HS-27A (cell line): ENCODE measurements around the gene PPP1CA.
"Not testable (repeated sequence)": the region's sequence is repeated elsewhere in the genome, so short reads cannot be mapped to it uniquely, and the experiment has no call there.

Source experiments
- DNase-seq: peaks from one replicate; pipeline ENCODE4 v3.0.0-alpha.2; 2012; ENCODE audit warnings: low read depth, missing footprints

PPP1CA gene

DNA sequence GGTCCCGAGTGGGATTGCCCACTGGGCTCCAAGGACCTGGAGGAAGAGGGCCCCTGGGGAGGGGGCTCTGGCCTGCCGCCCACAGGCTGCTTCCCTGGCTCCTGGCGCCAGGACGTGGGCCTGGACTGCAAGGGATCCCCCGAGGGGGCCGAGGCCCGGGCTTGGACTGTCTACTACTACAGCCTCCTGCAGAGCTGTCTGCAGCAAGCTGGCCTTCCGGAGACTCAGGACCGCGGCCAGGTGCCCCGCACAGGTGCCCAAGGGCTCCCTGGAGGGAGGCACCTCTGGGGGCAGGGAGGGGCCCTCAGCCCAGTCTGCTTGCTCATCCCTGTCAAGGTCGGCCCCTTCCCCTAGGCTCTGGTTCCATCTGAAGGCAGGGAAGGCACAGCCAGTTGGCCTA is 15.8 kb upstream of the PPP1CA start:
- no peak for DNase-seq

DNA sequence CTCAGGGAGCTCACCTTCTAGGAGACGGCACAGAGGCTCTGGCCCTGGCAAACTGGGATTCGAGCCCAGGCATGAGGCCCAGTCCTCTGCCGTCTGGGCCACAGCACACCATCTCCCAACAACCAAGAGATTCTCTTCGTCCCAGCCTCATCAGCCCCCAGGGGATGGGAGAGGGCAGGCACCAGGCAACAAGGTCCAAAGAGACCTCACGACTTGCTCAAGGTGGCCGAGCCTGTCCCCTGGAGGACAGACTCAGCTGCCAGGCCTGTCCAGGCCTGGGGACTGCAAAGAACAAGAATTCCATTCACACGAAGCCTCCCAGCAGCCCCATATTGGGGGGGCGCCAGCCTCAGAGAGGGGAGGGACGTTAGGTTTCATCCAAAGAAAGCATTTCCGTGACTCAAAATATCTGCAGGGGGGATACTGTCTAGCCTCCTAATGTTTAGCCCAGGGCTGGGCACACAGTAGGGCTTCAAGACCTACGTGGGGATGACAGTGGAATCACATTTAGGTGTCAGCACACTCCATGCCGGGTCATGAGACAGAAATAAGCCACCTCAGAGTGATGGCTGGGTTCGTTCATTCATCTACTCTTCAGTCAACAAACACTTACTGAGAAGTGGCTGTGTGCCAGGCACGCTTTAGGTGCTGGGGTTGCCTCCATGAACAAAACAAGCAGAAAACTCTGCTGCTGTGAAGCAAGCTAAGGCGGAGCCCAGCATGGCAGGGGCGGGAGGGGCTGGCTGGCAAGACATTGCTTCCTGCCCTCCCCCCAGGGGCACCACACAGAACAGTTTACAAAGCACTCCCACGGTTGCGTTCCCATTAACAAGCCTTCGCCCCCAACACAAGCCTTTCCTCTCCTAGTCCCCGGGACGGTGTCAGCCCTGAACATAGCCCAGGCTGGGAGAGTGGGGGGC is 15.0 kb upstream of the PPP1CA start:
- no peak for DNase-seq

DNA sequence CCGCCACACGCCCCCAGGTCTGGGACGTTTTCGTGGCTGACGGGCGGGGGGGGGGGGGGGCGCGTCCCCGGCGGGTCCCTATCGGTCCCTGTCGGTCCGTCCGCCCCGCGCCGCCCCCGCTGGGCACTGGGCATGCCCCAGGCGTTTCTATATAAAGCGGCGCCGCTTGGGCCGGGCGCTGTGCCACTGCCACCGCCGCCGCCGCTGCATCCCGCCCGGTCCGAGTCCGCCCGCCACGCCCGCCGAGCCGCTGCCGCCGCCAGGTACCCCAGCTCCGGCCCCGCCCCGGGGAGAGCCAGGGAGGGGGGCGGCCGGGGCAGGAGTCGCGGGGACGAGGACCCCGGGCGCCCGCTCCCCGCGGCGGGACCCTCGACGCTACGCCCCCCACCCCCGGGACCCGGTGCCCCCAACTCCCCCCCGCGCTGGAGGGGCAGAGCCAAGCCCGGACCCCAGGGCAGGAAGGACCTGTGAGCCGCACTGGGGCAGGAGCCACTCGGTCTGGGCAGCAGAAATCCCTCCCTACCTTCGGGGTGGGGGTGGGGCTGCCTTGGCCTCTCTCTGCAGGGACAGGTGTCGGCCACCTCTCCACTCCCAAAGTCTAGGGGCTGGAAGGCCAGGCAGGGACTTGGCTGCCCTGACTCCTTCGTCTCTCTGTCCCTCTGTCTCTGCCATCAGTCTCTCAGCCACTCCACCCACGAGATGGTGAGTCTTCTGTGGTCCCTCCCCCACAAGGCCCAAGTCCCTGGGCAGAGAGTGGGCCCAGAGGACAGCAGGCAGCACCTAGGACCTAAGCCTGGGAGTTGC is 14.0 kb upstream of the PPP1CA start, which contains the start of gene CARNS1:
TSS of gene CARNS1 (plus strand) at position 178 of the 804 bp plus-strand sequence. CDS start at position 700, 522 bp downstream.
- no peak for DNase-seq

DNA sequence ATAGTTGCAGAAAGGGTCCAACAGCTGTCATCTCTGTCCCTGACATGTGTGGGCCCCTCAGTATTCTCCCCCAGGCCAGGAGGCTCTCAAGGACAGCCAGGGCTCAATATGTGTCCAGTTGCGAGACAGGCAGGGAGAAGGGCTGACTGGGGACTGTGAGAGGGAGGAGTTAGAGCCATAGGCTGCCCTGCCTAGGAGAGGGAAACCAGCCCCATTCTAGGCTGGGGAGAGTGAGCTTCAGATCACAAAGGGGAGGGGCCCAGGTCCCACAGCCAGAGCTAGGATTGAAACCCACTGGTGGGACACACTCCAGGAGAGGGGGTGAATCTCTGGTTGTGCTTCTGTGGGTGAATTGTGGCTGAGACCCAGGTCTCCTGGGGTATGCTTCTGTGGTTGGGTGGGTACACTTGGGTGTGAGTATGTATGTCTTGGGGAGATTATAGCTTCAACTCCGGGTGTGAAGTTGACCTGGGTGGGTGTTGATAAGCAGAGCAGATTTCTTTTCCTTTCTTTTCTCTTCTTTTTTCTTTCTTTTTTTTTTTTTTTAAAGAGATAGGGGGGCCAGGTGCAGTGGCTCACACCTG is 11.7 kb upstream of the PPP1CA start:
- no peak for DNase-seq

DNA sequence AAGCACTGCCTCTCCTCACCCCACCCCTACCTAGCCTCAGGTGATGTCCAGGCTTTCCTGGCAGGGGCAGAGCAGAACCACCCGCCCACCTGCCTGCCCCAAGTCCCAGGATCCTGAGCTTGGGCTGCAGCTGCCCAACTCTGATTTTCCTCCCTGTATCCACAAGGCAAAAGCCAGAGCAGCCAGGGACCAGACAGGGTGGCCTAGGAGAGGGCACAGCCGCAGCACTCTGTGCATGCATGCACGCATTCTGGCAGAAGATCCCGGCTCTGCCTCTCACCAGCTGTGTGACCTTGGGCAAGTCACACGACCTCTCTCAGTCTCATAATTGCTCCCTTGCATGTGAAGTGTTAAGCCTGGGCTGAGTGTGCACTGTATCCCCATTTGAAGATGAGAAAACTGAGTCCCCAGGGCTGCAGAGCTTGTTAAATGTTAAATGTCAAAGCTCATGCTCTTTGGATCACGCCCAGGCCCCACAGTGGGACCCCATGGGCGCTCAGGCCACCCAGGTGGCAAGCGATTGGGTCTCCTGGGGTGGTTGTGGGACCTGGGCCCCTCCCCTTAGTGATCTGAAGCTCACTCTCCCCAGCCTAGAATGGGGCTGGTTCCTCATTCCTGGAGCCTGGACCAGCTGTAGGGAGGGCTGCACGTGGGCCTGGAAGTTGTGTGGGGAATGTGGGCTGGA is 11.0 kb upstream of the PPP1CA start:
- DNase-seq: no peak

DNA sequence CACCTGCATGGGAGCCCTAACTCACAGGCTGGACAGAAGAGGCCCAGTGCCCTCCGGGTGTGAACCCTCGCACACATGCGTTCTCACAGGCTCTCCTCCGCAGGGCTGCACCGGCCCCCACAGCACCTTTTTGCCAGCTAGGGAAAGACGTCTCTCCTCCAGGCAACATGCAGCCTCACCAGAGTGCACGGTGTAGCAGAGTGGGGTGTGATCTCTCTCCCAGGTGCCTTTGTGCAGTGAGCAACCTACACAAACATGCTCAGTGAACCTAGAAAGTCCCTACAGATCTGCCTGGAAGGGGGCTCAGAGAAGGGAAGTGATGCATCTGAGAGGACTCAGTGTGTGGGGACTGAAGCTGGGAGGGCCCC is 10.1 kb upstream of the PPP1CA start:
- no peak for DNase-seq

DNA sequence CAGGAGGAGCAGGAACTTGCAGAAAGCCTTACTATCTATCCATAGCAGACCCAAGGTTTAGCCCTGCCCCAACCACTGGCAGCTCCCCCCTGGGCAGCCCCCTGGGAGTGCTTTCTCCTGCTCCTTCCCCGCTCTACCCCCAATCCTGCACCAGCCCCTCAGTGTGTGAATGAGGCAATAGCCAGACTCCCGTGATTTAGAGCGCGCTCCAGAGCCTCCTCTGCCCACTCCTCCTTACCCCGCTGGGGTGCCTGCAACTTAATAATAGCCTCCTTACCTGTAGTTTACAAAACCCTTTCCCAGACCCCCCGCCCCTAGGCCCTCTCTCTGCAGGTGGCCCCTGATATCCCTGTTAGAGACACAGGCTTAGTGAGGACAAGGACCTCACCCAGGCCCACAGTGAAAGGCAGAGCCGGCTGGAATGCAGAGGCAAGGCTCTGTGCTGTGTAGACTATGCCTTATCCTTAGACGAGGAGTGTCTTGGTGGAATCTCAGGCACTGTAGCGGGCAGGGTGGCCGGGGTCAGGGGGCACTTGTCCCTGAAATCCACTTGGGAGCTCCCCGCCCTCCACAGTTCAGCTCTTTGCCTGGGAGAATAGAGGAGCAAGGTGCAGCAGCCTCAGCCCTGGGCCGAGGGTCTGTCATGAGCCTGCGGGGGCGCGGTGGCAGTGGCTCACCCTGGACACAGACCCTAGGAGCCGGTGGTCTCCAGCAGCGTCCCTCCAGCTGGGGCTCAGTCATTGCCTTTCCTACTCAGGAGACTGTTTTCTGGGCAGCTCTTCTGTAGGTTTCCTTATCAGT is 9.5 kb upstream of the PPP1CA start:
- no peak for DNase-seq

DNA sequence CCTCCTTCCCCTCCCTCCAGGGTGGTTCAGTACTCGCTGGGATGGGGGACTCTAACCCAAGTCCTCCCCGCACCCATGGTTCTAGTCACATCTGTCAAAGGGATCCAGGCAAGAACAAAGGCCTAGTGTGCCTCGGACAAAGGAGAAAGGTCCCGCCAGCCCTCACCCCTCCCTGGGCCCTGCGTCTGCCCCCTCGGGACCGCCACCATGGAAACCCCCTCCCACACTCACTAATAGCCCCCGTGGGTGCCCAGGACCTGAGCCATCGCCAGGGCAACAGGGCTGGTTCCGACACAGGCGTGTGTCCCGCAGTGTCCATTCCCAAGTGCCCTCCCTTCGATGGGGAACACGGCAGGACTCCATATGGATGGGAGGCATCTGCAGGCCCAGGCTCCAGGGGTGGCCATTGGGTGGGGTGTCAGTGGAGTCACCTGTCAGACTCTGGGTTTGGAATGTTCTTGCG is 8.7 kb upstream of the PPP1CA start:
- DNase-seq: no peak

DNA sequence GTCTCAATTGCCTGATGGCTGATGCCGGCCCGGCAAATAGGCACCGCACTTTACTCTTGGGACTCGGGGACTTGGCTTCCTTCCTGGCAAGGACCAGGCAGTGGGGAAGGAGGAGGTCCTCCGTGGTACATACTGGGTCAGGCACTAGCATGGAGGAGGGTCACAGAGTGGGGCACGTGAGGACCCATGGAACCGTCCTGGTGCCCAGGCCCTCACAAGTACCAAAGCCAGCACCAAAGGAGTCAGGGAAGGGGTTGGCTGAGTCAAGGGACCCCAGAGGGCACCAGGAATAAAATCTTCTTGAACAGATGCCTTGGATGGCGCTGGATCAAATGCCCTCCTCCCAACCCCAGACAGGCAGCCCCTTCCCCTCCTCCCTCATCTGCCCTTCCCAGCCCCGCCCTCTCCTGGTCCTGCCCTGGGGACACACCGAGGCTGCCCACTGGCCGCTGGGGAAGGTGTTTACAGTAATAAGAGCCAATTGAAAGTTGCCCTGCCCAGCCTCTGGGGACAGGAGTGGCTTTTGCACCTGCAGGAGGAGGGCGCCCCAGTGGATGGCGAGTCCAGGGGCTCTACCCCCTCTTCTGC is 8.2 kb upstream of the PPP1CA start:
- no peak for DNase-seq

DNA sequence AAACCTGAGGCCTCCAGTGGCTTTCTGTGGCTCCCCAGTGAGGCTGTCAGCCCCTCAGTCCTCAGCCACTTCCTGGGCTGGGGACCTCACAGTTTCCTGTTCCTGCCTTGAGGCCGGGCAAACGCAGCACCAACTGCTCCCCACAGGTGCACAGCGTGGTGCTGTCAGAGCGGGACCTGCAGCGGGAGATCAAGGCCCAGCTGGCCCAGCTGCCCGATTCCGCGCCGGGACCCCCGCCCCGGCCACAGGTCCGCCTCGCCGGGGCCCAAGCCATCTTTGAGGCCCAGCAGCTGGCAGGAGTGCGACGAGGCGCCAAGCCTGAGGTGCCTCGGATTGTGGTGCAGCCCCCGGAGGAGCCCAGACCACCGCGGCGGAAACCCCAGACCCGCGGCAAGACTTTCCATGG is 7.6 kb upstream of the PPP1CA start:
- DNase-seq: no peak

DNA sequence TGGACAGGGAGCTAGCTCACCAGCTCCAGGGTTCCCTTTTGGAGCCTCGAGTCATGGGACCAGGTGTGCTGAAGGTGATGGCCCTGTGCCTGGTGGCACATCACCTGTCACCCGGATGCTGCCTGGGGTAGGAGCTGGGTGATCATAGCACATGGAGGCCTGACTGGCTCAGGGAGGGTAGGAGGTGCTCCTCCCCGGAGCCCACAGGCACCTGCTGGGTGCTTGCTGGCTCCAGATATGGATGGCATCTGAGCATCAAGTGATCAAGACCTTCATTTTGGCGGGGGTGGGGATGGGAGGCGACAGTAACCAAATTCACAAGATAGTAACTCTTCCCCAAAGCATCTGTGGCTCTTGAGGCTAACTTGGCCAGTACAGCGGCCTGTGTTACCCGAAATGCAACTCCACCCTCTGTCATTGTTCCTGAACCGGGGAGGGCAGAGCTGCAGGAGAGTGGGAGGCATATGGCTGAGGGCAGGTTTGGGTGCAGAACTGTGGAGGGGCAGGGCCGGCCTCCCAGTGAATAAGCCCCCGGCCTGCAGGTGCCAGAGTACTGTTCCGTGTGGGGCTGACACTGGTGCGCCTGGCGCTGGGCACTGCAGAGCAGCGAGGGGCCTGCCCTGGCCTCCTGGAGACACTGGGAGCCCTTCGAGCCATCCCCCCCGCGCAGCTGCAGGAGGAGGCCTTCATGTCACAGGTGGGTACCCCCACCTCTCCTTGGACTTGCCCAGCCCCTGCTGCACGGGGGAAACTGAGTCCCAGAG is 7.0 kb upstream of the PPP1CA start:
- no peak for DNase-seq

DNA sequence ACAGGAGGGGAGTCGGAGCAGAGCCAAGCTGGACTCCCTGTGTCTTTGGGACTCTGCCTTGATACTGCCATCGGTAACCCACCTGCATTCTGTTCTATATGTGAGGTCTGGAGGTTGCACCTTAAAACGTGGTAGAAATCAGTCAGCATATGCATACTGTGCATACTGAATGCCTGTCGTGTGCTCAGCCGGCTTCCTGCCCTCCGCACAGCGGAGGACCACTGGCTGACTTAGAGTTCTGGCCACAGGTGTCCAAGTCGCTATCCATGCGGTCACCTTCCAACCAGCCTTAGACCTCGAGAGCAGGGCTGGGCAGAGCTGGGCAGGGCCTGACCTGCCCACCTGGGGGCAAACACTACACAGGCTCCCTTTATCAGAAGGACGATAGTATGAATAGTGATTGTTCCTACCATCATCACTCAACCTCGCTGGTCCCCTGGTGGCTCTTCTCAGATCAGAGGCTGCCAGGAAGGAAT is 6.1 kb upstream of the PPP1CA start:
- DNase-seq: no peak

DNA sequence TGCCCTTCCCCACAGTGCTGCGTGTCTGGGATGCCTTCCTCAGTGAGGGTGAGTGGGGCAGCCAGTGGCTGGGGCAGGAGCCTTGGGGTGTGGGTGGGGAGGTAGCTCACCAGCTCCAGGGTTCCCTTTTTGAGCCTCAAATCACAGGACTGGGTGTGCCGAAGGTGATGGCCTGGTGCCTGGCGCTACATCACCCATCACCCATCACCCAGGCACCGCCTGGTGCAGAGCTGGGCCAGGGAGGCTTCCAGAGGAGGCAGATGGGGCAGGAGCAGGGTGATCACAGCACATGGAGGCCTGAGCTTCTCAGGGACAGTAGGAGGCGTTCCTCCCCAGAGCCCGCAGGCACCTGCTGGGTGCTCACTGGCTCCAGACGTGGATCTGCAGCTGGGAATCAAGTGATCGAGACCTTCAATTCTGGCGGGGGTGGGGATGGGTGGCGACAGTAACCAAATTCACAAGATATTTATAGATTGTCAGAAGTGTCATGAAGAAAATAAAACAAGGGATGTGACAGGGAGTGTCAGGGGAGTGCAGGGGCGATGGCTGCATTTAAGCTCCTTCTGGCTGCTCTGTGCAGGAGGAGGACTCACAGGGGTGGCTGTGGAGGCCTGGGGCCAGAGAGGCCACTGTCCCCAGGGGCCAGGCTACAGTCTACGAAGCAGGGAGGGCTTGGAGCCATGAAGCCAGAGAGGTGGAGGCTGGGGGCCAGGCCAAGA is 5.5 kb upstream of the PPP1CA start:
- DNase-seq: no peak

DNA sequence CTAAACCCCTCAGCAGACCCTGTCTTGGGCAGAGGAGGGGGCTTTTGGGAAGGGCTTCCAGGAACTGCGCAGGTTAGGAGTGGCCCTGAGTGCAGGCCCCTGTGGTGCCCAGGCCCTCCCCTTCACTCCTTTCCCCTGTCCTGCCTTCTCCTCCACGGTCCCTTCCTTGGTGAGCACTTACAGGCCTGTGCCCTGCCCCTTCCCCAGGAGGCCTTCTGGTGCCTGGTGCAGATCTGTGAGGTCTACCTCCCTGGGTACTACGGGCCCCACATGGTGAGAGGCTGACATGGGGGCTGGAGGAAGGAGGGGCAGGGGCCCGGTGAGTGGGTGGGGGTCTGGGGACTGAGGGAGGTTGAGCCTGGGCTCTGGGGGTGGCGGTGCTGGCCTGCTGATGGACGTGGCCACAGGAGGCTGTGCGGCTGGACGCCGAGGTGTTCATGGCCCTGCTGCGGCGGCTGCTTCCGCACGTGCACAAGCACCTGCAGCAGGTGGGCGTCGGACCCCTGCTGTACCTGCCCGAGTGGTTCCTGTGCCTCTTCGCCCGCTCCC is 4.8 kb upstream of the PPP1CA start:
- DNase-seq: no peak

DNA sequence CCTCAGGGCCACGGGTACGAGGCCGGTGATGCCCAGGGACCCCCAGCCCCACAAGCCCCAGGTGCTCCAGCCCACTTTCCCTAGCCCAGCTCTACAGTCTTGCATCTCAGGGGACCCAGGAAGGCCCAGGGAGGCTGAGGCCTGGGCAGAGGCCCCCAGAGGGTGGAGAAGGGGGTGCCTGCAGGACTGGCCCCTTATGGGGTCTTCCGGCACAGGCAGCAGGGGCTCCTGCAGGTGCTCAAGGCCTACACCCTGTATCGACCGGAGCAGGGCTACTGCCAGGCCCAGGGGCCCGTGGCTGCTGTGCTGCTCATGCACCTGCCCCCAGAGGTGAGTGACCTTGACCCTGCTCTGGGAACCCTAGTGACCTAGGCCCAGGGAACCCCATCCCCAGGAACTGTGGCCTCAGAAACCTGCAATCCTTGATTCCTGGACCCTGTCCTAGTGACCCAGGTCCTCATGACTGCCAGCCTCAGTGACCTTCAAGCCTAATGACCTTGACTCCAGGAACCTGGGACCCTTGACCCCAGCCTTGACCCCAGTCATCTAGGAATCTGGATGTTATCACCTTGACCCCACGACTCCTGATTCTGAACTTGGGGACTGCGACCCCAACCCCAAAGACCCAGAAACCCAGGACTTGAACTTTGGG is 4.2 kb upstream of the PPP1CA start:
- DNase-seq: no peak

DNA sequence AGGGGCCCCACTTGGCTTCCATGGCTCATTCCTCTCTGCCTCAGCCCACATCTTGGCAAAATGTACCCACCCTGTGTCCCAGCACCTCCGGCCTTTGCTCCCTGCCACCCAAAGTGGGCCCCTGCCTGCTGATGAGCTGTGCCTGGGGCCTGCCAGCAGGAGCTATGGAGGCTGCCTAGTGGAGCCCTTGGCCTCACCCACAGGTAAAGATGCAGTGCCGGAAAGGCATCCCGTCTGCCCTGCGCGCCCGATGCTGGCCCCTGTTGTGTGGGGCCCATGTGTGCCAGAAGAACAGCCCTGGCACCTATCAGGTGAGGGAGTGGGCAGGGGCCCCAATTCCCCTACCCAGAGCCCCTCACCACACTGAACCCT is 3.5 kb upstream of the PPP1CA start:
- DNase-seq: no peak

DNA sequence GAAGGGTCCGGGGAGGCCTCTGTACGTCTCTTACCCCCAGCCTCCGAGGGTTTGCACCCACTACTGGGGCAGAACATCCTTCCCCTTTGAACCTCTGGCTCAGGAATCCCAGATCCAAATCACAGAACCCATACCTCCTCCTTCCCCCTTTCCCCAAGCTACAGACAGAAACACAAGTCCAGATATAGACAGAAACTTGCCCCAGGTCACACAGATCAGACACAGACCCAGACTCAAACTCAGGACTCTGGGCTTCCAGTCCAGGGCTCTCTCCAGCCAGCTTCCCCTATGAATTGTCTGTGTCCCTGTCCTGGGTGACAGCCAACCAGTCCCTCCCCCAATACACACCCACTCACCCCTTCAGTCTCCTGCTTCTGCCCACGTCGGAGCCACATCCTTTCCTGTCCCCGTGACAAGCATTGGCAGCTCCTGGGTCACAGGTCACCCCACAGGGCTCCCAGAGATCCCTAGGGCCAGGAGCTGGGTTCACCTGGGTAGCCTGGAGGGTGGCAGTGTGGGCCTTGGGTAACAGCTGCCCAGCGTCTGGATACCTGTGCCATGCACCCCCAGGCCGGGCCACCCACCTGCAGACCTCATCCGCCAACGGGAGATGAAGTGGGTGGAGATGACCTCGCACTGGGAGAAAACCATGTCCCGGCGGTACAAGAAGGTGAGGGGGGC is 3.0 kb upstream of the PPP1CA start:
- no peak for DNase-seq

DNA sequence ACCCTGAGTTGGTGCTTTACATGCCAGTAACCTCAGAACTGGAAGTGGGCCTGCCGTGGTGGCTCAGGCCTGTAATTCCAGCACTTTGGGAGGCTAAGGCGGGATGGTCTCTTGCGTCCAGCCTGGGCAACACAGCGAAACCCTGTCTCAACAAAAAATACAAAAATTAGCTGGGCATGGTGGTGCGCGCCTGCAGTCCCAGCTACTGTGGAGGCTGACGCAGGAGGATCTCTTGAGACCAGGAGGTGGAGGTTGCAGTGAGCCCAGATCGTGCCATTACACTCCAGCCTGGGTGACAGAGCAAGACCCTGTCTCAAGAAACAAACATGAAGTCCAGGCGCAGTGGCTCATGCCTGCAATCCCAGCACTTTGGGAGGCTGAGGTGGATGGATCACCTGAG is 1.4 kb upstream of the PPP1CA start:
- not testable (repeated sequence) for DNase-seq
